Cerebellar cortex (tissue), 1 donor: Measurements from ENCODE around the gene TSKS.

Experiments
- DNase-seq: peaks from one replicate; pipeline ENCODE4 v3.0.0-alpha.2; 2015; ENCODE audit warnings: low spot score

The TSKS gene, protein sequence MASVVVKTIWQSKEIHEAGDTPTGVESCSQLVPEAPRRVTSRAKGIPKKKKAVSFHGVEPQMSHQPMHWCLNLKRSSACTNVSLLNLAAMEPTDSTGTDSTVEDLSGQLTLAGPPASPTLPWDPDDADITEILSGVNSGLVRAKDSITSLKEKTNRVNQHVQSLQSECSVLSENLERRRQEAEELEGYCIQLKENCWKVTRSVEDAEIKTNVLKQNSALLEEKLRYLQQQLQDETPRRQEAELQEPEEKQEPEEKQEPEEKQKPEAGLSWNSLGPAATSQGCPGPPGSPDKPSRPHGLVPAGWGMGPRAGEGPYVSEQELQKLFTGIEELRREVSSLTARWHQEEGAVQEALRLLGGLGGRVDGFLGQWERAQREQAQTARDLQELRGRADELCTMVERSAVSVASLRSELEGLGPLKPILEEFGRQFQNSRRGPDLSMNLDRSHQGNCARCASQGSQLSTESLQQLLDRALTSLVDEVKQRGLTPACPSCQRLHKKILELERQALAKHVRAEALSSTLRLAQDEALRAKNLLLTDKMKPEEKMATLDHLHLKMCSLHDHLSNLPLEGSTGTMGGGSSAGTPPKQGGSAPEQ

DNA sequence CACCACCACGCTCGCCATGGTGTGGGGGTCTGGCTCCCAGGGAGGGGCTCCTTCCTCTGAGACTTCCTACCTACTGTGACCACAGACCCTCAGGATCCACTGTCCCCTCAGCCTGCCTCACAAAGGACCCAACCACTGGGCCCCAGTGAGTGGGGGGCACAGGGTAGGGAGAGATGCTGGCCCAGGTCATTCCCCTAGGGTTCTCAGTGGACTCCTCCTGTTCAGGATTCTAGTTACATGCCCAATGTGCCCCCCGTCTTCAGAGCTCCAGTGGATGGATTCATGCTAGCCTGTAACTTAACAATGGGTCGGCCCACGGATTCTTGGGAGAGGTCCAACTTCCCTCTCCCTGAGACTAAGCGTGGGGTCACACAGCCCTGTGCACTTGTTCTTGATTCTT is at the start of gene TSKS:
TSKS (minus strand) TSS at position 77 of the 400 bp plus-strand sequence; CDS start at position 18, 59 bp downstream.
- DNase-seq: no peak

DNA sequence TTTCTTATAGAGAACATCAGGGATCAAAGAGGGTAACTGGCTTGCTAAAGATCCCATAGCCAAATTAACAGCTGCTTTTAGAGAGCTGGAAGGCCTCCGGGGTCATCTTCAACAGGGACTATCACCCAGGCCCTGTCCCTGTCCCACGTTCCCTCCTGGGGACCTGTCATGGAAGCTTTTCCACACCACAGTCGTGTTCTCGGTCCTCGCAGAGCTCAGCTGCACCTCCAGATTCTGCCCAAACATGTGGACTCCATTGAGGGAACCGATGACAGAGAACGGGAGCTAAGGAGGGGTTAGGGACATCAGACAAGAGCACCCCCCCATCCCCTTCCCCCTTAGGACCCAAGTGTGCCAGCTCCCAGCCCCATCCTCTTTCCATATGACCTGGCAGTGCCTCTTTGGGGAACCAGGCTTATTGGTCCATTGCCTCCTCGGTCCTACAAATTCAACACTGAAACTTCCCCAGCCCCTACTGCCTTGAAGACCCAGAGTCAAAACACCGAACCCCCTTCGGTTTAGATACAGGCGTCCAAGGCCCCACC is 49.4 kb upstream of the TSKS start:
- no peak for DNase-seq

DNA sequence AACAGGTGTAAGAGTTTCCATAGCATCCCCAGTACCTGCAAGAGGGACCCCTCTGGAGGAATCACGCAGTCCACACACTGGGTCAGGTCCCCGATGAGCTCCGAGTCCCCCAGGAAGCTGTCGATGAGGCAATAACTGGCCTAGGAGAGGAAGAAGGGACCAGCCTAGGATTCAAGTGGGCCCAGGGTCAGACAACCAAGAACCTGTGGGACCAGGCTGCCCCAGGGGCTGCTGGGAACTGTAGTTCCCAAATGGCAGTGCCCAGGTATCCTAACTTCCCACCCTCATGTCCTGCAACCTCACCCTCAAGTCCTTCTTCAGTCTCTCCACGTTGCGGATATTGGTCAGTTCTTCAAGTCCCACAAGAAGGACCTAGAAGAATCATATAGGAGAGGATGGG is 48.2 kb upstream of the TSKS start:
- no peak for DNase-seq

GRCh38 chr19:49809941-49810389 is 46.9 kb upstream of the TSKS start:
- DNase-seq: no peak

DNA sequence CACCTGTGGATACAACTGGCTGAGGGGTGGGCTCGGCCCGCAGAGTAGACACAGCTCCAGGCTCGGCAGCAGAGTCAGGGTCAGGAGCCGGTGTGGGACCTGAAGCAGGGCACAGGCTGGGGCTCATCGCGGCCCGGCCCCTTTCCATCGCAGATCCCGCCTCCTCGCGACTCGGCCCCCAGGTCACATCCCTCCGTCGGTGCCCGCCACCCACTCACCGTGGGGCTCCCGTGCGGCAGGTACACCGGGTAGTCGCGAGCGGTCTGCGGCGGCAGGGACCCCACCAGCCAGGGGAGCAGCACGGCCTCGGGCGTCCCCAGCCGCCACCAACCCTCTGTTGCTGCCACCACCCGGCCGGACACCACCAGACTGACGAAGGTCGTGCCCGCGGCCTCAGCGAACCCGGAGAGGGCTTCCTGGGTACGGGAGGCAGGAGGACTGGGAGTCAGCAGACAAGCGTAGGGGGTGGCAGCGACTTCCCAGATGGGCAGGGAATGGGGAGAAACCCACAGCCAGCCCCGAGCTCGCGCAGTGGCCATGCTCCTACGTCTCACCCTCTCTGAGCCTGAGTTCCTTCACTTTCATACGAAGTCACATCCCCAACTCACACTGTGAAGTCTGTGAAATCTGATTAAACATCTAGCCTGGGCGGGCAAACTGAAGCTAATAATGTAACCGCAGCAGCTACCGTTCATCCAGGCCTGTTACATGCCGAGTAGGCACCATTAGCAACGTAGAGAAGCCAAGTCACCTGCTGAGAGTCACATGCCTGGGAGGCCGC is 46.2 kb upstream of the TSKS start:
- DNase-seq: peak; percentile 65

DNA sequence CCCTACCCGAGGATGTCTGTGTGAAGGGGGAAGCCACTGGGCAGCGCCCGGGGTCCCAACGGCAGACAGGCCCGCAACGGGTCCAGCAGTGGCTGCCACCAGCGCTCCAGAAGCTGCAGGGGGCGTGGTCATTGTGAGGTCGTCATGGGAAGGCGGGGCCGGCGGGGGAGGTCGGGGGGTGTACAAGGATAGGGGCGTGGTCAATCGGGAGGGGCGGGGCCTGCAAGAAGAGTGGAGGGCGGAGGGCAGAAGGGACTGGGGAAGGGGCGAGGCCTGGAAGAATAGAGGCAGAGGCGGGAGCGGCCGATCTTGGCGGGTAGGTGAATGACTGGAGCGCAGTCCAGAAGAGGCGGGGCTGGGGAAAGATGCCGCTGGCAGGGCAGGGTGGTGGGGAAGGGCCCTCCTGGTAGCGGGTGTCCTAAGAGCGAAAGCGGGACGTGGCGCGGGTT is 45.6 kb upstream of the TSKS start:
- peak; percentile 84 for DNase-seq

- DNase-seq: no peak
These were observed 45.0 kb upstream of the TSKS start for GRCh38 chr19:49807904-49808675.

- DNase-seq: no peak
These were observed 44.2 kb upstream of the TSKS start for GRCh38 chr19:49807058-49807903.

- DNase-seq: no peak
These were observed 43.5 kb upstream of the TSKS start for GRCh38 chr19:49806620-49806959.

DNA sequence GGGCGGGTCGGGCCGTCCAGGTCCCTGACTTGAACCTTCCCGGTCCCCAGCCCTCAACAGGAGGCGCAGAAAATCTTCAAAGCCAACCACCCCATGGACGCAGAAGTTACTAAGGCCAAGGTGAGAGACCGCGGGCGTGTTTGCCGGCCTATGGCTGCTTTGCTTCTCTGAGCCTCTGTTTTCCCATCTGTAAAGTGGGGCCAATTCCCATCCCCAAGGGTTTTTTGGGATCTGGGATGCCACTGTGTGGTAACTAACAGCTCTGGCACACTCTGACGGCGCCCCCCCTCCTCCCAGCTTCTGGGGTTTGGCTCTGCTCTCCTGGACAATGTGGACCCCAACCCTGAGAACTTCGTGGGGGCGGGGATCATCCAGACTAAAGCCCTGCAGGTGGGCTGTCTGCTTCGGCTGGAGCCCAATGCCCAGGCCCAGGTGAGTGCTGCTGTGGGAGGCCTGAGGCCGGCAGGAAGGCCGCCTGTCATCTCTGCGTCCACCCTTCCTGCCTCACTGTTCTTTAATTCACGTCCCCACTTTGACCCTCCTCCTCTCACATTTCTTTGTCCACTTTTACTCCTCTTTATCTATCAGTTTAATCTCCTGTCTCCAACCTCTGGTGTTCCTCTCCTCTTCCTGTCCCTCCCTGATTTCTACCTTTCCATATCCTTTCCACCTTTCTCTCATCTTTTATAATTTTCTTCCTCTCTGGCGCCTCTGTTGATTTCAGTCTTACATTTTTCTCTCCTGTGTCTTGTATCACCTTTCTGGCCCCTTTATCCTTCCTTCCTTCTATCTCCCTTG is 42.9 kb upstream of the TSKS start:
- no peak for DNase-seq

GRCh38 chr19:49803529-49803856 is 40.4 kb upstream of the TSKS start:
- DNase-seq: no peak

DNA sequence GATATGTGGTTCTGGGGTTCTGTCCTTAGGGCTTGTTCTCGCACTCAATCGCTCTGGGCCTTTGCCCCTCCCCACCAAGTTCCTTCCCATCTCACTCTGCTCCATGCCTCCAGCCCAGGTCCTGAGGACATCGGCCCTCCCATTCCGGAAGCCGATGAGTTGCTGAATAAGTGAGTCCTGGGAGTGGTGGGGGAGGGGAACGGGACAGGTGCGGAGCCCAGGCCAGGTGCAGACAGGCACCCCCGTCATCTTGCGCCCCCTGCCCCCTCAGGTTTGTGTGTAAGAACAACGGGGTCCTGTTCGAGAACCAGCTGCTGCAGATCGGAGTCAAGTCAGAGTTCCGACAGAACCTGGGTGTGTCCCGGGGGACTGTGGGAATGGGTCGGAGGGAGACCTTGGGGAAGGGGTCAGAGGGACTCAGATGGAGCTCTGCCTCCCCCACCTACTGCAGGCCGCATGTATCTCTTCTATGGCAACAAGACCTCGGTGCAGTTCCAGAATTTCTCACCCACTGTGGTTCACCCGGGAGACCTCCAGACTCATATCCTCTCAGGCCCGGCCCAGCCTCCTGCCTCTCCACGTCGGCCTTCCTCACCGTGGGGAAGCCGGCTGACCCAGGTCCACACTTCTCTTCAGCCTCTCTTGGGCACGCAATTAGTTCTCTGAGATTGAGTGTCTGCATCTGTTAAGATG is 39.9 kb upstream of the TSKS start:
- no peak for DNase-seq

DNA sequence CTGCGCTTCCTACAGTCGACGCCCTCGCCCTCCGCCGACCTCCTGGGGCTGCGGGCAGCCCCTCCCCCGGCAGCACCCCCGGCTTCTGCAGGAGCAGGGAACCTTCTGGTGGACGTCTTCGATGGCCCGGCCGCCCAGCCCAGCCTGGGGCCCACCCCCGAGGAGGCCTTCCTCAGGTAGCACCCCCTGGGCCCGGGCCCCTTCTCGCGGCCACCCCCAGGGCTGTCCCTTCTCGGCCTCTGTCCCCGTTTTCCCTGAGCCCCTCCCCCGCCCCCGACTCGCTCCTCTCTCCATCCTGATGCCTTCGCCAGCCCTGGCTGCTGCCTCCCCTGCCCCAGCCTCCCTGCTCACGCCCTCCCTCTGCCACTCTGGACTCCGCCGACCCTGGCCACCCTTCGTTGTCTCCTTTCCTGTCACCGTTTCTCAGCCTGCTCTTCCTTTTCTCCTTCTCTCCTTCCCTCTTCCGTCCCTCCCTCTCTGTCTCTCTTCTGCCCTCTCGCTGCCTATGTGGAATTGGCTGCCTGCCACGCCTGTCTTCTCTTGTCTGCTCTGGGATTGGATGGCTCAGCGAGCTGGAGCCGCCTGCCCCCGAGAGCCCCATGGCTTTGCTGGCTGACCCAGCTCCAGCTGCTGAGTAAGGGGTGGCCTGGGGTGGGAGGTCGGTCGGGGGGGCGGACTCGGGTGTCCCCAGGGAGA is 39.0 kb upstream of the TSKS start:
- DNase-seq: peak; percentile 97

DNA sequence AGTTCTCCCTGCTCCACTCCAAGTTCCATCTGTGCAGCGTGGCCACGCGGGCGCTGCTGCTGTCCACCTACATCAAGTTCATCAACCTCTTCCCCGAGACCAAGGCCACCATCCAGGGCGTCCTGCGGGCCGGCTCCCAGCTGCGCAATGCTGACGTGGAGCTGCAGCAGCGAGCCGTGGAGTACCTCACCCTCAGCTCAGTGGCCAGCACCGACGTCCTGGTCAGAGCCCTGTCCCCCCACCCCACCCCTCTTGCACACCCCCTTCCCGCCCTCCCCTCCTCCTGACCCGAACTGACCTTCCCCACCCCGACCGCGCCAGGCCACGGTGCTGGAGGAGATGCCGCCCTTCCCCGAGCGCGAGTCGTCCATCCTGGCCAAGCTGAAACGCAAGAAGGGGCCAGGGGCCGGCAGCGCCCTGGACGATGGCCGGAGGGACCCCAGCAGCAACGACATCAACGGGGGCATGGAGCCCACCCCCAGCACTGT is 38.3 kb upstream of the TSKS start:
- DNase-seq: no peak

- DNase-seq: no peak
These were observed 37.7 kb upstream of the TSKS start for GRCh38 chr19:49800771-49801170.

- no peak for DNase-seq
These were observed 36.8 kb upstream of the TSKS start for GRCh38 chr19:49799798-49800376.

DNA sequence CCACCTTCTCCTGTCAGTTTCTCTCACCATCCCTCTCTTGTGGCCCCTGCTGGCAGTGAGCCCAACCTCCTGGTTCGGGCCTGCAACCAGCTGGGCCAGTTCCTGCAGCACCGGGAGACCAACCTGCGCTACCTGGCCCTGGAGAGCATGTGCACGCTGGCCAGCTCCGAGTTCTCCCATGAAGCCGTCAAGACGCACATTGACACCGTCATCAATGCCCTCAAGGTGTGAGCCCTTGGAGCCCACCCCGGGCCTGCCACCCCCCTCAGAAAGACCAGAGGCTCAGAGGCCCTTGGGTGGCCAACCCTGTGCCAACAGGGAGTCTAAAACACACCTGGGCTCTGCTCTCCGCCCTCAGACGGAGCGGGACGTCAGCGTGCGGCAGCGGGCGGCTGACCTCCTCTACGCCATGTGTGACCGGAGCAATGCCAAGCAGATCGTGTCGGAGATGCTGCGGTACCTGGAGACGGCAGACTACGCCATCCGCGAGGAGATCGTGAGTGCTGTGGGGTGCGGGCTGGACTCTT is 36.2 kb upstream of the TSKS start:
- no peak for DNase-seq

GRCh38 chr19:49798574-49798973 is 35.5 kb upstream of the TSKS start:
- no peak for DNase-seq
